GM21619 (cell line): Measurements from ENCODE around the gene PAFAH1B2.
"Not testable (repeated sequence)": the region's sequence is repeated elsewhere in the genome, so short reads cannot be mapped to it uniquely, and the experiment has no call there.

ENCODE experiments used
- ATAC-seq: cut with Tn5 transposase; IDR thresholded peaks from one replicate; pipeline ENCODE4 v1.9.1; 2021; ENCODE audit not compliant: unreplicated experiment

Gene PAFAH1B2

GRCh38 chr11:117172724-117173421 lies 28.8 kb downstream of the PAFAH1B2 start:
- no peak for ATAC-seq

GRCh38 chr11:117175104-117175503 lies 31.0 kb downstream of the PAFAH1B2 start:
- no peak for ATAC-seq

DNA sequence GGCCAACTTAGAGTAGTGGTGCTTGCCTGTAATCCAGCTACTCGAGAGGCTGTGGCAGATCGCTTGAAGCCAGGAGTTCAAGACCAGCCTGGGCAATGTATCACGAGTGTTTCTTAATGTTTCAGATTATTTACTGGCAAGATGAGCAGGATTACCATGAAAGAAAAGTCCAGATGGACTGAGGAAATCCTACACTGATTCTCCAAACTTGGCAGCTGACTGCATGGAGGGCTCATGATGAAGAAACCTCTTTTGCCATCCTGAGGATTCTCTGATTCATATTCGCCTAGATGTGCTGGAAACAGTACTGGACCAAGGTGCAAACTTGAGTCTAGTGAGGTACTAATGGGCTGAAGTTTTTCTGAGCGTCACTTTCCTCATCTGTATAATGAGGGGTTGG lies 31.7 kb downstream of the PAFAH1B2 start:
- no peak for ATAC-seq

GRCh38 chr11:117176186-117176585 lies 32.1 kb downstream of the PAFAH1B2 start:
- ATAC-seq: no peak

DNA sequence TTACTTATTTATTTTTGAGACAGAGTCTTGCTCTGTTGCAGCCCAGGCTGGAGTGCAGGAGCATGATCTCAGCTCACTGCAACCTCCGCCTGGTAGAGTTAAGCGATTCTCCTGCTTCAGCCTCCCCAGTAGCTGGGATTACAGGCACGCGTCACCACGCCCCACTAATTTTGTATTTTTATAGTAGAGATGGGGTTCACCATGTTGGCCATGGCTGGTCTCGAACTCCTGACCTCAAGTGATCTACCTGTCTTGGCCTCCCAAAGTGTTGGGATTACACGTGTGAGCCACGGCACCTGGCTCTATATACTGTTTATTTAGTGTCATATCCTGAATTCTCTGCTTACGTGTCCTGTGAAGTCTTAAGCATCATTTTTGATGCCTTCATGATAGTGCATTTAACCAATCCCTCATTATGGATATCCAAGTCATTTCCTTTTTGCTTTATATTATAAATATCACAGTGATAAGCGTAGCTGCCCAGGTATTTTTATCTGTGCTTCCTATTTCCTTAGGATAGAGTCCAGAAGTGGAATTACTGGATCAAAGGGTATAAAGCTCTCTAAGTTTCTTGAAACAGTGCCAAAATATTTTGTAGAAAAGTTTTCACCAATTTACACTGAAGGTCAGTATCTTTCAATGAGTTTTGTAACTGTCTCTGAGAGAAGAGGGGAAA lies 33.6 kb downstream of the PAFAH1B2 start:
- no peak for ATAC-seq

- ATAC-seq: peak; percentile 85
Observed at GRCh38 chr11:117178210-117179034, 34.3 kb downstream of the PAFAH1B2 start, which contains the start of gene SIDT2. Gene SIDT2, plus strand, starts transcription at chr11:117178743. Its CDS starts 521 bp downstream, at chr11:117179264.

- ATAC-seq: peak; percentile 30
Observed at GRCh38 chr11:117179048-117179999, 35.2 kb downstream of the PAFAH1B2 start.

DNA sequence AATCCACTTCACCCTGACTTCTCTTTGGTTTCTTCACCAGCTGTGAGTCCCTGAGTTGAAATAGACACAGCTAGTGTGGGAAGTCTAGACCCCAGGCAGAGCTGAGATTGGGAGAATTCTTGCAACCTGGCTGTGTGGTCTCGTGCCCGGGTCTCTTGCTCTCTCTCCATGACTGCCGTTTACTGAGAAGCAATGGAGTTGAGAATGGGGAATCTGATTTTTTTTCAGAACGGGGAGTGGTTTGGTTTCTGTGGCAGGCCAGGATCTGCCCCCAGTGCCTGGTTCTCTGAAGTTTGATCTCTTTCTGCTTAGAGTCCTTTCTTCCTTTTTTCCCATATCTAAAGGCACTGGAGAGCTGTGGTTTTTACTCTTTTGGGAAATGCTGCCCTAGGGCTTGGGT lies 35.9 kb downstream of the PAFAH1B2 start:
- ATAC-seq: peak; percentile 2

DNA sequence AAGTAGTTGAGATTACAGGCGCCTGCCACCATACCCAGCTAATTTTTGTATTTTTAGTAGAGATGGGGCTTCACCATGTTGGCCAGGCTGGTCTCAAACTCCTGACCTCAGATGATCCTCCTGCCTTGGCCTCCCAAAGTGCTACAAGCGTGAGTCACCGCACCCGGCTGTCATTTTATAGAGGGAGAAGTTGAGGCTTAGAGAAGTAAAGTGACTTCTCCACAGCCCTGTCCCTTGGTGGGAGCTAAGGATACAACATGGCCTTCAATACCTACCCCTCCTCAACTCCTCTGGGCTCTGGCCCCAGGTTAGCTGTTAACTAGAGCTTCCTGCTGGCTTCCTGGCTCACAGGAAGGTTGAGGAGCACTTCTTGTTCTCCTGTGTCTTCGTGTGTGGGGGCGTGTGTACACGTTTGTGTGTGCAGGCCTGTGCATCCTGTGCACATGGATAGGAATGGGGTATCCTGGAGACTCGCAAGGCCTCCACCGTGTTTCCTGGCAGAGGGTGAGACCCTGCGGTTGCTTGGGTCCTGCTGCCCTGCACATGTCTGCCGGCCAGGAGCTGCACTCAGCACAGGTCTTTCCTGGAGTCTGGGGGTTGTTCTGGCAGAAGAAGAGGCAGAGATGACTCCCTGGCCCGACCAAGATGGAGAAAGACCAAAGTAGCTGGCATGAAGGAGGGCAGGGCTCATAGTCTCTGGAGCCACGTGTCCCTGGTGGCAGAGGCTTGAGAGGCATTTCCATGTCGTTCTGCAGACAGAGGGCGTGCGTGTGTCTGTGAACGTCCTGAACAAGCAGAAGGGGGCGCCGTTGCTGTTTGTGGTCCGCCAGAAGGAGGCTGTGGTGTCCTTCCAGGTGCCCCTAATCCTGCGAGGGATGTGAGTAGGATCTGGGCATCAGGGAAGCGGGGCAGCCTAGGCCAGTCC lies 36.8 kb downstream of the PAFAH1B2 start:
- ATAC-seq: peak; percentile 24

DNA sequence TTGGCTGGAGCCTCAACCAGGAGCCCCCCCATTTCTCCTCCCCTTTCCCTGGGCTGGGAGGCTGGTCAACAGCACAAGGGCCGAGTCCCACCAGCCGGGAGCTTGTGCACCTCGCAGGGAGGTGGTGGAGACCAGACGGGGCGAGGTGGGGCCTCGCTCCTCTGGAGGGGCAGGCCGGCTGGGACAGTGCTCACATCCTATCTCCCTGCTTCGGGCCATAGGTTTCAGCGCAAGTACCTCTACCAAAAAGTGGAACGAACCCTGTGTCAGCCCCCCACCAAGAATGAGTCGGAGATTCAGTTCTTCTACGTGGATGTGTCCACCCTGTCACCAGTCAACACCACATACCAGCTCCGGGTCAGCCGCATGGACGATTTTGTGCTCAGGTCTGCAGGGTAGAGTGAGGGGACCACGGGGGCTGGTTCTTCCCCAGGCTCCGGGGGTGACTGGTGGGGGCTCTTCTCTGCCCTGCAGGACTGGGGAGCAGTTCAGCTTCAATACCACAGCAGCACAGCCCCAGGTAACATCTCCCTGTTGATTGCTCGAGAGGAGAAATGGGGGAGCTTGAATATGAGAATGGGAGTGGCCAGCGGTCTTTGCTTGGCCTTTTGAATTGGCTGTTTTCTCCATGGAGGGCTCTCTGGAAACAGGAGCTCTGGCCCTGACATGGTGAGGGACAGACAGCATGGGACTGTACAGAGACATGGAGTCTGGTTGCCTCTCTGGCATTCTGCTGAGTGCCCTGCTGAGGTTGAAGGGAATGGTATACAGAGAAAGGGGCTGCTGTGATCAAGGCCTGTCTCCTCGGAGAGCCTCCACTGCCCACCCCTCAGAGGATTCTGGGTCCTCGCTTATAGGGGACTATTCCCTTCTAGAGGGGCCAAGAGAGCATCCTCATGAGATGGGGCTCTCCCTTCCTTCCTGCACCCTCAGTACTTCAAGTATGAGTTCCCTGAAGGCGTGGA lies 37.8 kb downstream of the PAFAH1B2 start:
- ATAC-seq: no peak

- no peak for ATAC-seq
Observed at GRCh38 chr11:117182551-117182935, 38.5 kb downstream of the PAFAH1B2 start.

DNA sequence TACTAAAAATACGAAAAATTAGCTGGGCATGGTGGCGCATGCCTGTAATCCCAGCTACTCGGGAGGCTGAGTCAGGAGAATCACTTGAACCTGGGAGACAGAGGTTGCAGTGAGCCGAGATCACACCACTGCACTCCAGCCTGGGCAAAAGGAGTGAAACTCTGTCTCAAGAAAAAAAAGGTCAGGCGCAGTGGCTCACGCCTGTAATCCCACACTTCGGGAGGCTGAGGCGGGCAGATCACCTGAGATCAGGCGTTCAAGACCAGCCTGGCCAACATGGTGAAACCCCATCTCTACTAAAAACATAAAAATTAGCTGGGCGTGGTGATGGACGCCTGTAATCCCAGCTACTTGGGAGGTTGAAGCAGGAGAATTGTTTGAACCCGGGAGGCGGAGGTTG lies 39.1 kb downstream of the PAFAH1B2 start:
- not testable (repeated sequence) for ATAC-seq

DNA sequence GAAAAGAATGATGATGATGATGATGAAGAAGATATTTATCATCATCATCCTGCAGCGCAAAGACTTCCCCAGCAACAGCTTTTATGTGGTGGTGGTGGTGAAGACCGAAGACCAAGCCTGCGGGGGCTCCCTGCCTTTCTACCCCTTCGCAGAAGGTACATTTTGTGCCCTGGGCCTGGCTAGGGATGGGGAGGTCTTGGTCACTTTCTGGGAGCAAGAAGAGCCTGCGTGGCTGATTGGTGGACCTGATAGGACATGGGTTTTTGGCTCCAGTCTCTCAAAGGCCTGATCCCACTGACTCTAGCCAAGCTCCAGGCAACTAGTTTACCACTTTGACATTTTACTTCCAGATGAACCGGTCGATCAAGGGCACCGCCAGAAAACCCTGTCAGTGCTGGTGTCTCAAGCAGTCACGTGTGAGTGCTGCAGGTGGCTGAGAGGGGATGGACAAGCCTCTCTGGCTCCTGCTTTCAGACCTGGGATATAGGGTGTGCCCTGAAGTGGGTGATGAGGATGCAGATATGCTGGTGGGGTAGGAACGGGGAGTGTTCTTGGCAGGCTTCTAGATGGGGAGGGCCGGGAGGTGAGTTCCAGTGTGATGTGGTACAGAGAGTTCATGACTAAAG lies 39.8 kb downstream of the PAFAH1B2 start:
- no peak for ATAC-seq

GRCh38 chr11:117185736-117186430 lies 41.8 kb downstream of the PAFAH1B2 start:
- ATAC-seq: no peak

GRCh38 chr11:117186431-117186761 lies 42.3 kb downstream of the PAFAH1B2 start:
- no peak for ATAC-seq

DNA sequence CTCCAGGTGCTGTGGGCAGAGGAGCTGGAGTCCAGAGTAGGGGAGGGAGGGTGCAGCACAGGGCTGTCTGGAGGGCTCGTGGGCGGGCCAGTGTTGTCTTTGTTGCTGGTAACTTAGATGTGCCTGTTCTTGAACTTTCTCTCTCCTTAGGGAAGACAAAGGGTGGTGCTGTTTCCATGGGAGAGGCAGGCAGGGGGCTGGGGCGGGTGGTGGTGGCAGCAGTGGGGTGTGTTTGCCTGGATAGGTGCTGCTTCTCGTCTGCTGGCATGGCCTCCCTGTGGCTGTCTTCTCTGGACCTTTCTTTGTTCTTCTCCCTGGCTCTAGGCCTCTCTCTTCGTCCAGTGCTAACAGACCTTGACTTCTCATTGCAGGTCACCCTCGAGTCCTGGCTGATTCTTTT lies 42.9 kb downstream of the PAFAH1B2 start:
- no peak for ATAC-seq

DNA sequence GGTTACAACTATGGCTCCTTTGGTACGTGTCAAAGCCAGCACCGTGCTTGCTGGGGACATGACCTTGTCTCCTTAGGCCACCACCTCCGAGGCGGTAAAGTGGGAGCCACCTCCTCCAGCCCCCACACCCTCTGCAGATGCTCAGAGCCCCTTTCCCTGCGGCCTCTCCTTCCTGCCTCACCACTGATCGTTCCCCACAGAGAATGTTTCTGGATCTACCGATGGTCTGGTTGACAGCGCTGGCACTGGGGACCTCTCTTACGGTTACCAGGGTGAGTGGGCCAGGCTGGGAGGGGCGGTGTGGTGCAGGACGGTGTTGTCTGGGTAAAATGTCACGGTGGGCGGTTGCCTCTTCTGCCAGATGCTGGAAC lies 43.3 kb downstream of the PAFAH1B2 start:
- ATAC-seq: no peak
